Ramos (cell line): ENCODE data around the gene PFKFB3.
"Not testable (repeated sequence)": the region's sequence is repeated elsewhere in the genome, so short reads cannot be mapped to it uniquely, and the experiment has no call there.

Experiments
- in situ Hi-C: fragments of 300-500 bp; cut with MboI; formaldehyde crosslinking; loops from one replicate; pipeline ENCODE4 v1.14.3; 2022; ENCODE audit warnings: low sequenced_read_pairs; ENCODE audit not compliant: unreplicated experiment

The PFKFB3 gene

GRCh38 chr10:6232225-6232807, 29.6 kb downstream of the PFKFB3 start:
- in situ Hi-C loops: no loop called here

- in situ Hi-C loops: no loop called here
These were observed 30.4 kb downstream of the PFKFB3 start for GRCh38 chr10:6232846-6233724.

GRCh38 chr10:6233725-6234277, 31.1 kb downstream of the PFKFB3 start:
- in situ Hi-C loops: no loop called here

- in situ Hi-C loops: no loop called here
These were observed 31.6 kb downstream of the PFKFB3 start for GRCh38 chr10:6234371-6234770.

- in situ Hi-C loops: no loop called here
These were observed 33.8 kb downstream of the PFKFB3 start for GRCh38 chr10:6236349-6237198.

GRCh38 chr10:6237199-6237530, 34.4 kb downstream of the PFKFB3 start:
- in situ Hi-C loops: no loop called here

GRCh38 chr10:6238587-6239212, 36.0 kb downstream of the PFKFB3 start:
- in situ Hi-C loops: not testable (repeated sequence)

- in situ Hi-C loops: no loop called here
These were observed 36.7 kb downstream of the PFKFB3 start for GRCh38 chr10:6239213-6239991.

GRCh38 chr10:6240254-6240653, 37.5 kb downstream of the PFKFB3 start:
- in situ Hi-C loops: no loop called here

- in situ Hi-C loops: no loop called here
These were observed 39.4 kb downstream of the PFKFB3 start for GRCh38 chr10:6242089-6242488.

GRCh38 chr10:6244510-6244909, 41.8 kb downstream of the PFKFB3 start:
- in situ Hi-C loops: no loop called here

GRCh38 chr10:6247041-6247712, 44.4 kb downstream of the PFKFB3 start:
- in situ Hi-C loops: no loop called here

- in situ Hi-C loops: not testable (repeated sequence)
These were observed 46.2 kb downstream of the PFKFB3 start for GRCh38 chr10:6248908-6249307.

GRCh38 chr10:6249698-6250097, 47.0 kb downstream of the PFKFB3 start:
- in situ Hi-C loops: no loop called here

GRCh38 chr10:6250745-6251144, 48.0 kb downstream of the PFKFB3 start:
- in situ Hi-C loops: no loop called here

GRCh38 chr10:6254201-6254600, 51.5 kb downstream of the PFKFB3 start:
- in situ Hi-C loops: no loop called here

- in situ Hi-C loops: no loop called here
These were observed 52.9 kb downstream of the PFKFB3 start for GRCh38 chr10:6255548-6256061.

- in situ Hi-C loops: no loop called here
These were observed 53.7 kb downstream of the PFKFB3 start for GRCh38 chr10:6256439-6256838.

- in situ Hi-C loops: no loop called here
These were observed 56.4 kb downstream of the PFKFB3 start for GRCh38 chr10:6259153-6259552.
